K562 (cell line): ENCODE results near the gene RHBG. TPM values are rescaled to one million over a fixed set of nuclear protein-coding genes. Genes with fewer than 3 reads are reported as not detected.

Experiments
- ATAC-seq: fragments of 200-7000 bp; cut with Tn5 transposase; 3 replicates; pipeline ENCODE4 v1.9.1; 2020; ENCODE audit warnings: moderate library complexity
- BruUV-seq: library from RNA; stranded (reverse); fragments of 400-500 nt; replicated peaks from 2 replicates; lab custom pipeline; 2021; lab: Mats Ljungman, UMichigan
- CTCF ChIA-PET: fragments of 300-600 bp; formaldehyde crosslinking; extraction: SDS; loops from one replicate; lab custom pipeline; 2021; ENCODE audit warnings: low intra/inter-chr PET ratio; lab: Yijun Ruan, JAX
- POLR2A ChIA-PET: fragments of 300-600, 350-650 bp; sonication (Branson Sonifier 250); formaldehyde crosslinking; extraction: SDS; loops from one replicate; lab custom pipeline; 2021; ENCODE audit warnings: antibody characterized with exemption, inconsistent platforms; lab: Yijun Ruan, JAX
- DNase-seq, 4 experiments: peaks; one replicate each; pipeline versions ENCODE4 v3.0.0 to v3.0.0-alpha.2; 2011 to 2018; ENCODE audit warnings: low spot score in 3 of 4, mixed read lengths in 3 of 4; ENCODE audit errors: extremely low read depth in 1 of 4
- FAIRE-seq: peaks from 2 replicates; lab custom pipeline; 2011; peaks lifted over from hg19 to GRCh38; lab: Jason Lieb, UNC
- H2AFZ ChIP-seq: 2 replicates; pipeline ENCODE4 v1.6.0; 2011; ENCODE audit warnings: low read depth, low read length, control low read depth, inconsistent platforms
- H3K27ac ChIP-seq: fragments of 200-600 bp; 3 replicates; pipeline ENCODE4 v1.8.0; 2011; ENCODE audit warnings: low read depth, mild to moderate bottlenecking, control low read depth, inconsistent platforms, low read length, moderate library complexity, mixed read lengths; ENCODE audit errors: extremely low read depth
- H3K27me3 ChIP-seq, 2 experiments: fragments of 300-600 bp in 1 of 2; 2 replicates in 1 of 2; 3 replicates in 1 of 2; pipeline versions ENCODE4 v1.6.0 to v1.8.0; 2011; ENCODE audit warnings: inconsistent platforms in 2 of 2, low read length in 2 of 2, mild to moderate bottlenecking in 1 of 2, mixed read lengths in 1 of 2, moderate library complexity in 1 of 2; ENCODE audit not compliant: control insufficient read depth in 2 of 2, insufficient read depth in 2 of 2
- H3K36me3 ChIP-seq: fragments of 300-600 bp; 3 replicates; pipeline ENCODE4 v1.8.0; 2011; ENCODE audit warnings: mild to moderate bottlenecking, low read length, inconsistent platforms; ENCODE audit not compliant: control insufficient read depth, insufficient read depth
- H3K4me1 ChIP-seq, 2 experiments: fragments of 200-600 bp in 1 of 2; replicated peaks in 1 of 2; 2 replicates in 1 of 2; 3 replicates in 1 of 2; pipeline versions ENCODE4 v1.5.1 to v1.8.0; 2011; ENCODE audit warnings: inconsistent platforms in 2 of 2, low read length in 2 of 2, mild to moderate bottlenecking in 1 of 2, mixed read lengths in 1 of 2, moderate library complexity in 1 of 2; ENCODE audit not compliant: control insufficient read depth in 2 of 2, insufficient read depth in 2 of 2
- H3K4me2 ChIP-seq: 2 replicates; pipeline ENCODE4 v1.6.1; 2011; ENCODE audit warnings: low read length, control low read depth, inconsistent platforms, mixed read lengths; ENCODE audit not compliant: insufficient read depth
- H3K4me3 ChIP-seq: fragments of 200-600 bp; sonication (generic), shearing (Covaris generic); 2 replicates; pipeline ENCODE4 v1.5.1; 2016; ENCODE audit warnings: control low read depth, inconsistent platforms
- H3K79me2 ChIP-seq: fragments of 200-600 bp; 3 replicates; pipeline ENCODE4 v1.8.0; 2011; ENCODE audit warnings: low read length, inconsistent platforms; ENCODE audit not compliant: control insufficient read depth, insufficient read depth
- H3K9ac ChIP-seq, 2 experiments: 2 replicates each; pipeline versions ENCODE4 v1.6.0 to v1.6.1; 2011; ENCODE audit warnings: low read depth in 2 of 2, low read length in 2 of 2, control low read depth in 1 of 2, inconsistent platforms in 1 of 2, mild to moderate bottlenecking in 1 of 2, mixed read lengths in 1 of 2; ENCODE audit not compliant: insufficient read depth in 1 of 2
- H3K9me1 ChIP-seq: one replicate; pipeline ENCODE4 v1.6.0; 2011; ENCODE audit warnings: inconsistent platforms, mild to moderate bottlenecking, low read length, moderate library complexity; ENCODE audit not compliant: control insufficient read depth, insufficient read depth
- H3K9me3 ChIP-seq: replicated peaks from 2 replicates; pipeline ENCODE4 v1.5.1; 2011; ENCODE audit warnings: low read depth, low read length, inconsistent platforms; ENCODE audit not compliant: control insufficient read depth, insufficient read depth
- H4K20me1 ChIP-seq: replicated peaks from 2 replicates; pipeline ENCODE4 v1.6.1; 2011; ENCODE audit warnings: low read length, inconsistent platforms, mixed read lengths; ENCODE audit not compliant: control insufficient read depth, insufficient read depth
- ELF1 ChIP-seq: fragments of 200-800 bp; sonication (Bioruptor generic); IDR thresholded peaks from 2 replicates; pipeline ENCODE4 v1.6.1; 2016; ENCODE audit warnings: missing genetic modification characterization, missing compliant biosample characterization
- EWSR1 ChIP-seq: fragments of 450-650 bp; IDR thresholded peaks from 2 replicates; pipeline ENCODE4 v1.6.1; 2018; ENCODE audit warnings: borderline replicate concordance, mild to moderate bottlenecking, low read depth, moderate library complexity; ENCODE audit not compliant: partially characterized antibody
- FOXK1 ChIP-seq: sonication (generic); formaldehyde crosslinking; IDR thresholded peaks from 2 replicates; pipeline ENCODE4 v1.8.0; 2022; ENCODE audit warnings: missing genetic modification reagents, mild to moderate bottlenecking, borderline replicate concordance
- HDAC8 ChIP-seq: fragments of 450-650 bp; IDR thresholded peaks from 2 replicates; pipeline ENCODE4 v1.6.1; 2016; ENCODE audit warnings: mild to moderate bottlenecking, missing genetic modification characterization, moderate library complexity, missing compliant biosample characterization
- HMG20A ChIP-seq: fragments of 450-650 bp; formaldehyde crosslinking; conservative IDR thresholded peaks from 2 replicates; pipeline ENCODE4 v1.4.0; 2020; ENCODE audit warnings: mild to moderate bottlenecking, mixed read lengths
- KDM2B ChIP-seq: fragments of 250-450 bp; sonication (Bioruptor Pico); IDR thresholded peaks from 2 replicates; pipeline ENCODE4 v1.8.0; 2021; ENCODE audit warnings: mild to moderate bottlenecking, moderate library complexity
- SMAD3 ChIP-seq: fragments of 450-650 bp; formaldehyde crosslinking; conservative IDR thresholded peaks from 2 replicates; pipeline ENCODE4 v1.4.0; 2020; ENCODE audit warnings: mild to moderate bottlenecking
- SRF ChIP-seq, 2 experiments: fragments of 250-450, 450-650 bp in 1 of 2; sonication (Bioruptor Pico) in 1 of 2; sonication (generic) in 1 of 2; formaldehyde crosslinking; IDR thresholded peaks; 2 replicates each; pipeline versions ENCODE4 v1.5.0 to v1.5.1; 2020 to 2022; ENCODE audit warnings: mild to moderate bottlenecking in 1 of 2, missing genetic modification reagents in 1 of 2
- SRSF9 ChIP-seq: fragments of 200-400 bp; formaldehyde crosslinking; IDR thresholded peaks from 2 replicates; pipeline ENCODE4 v1.6.1; 2017; ENCODE audit warnings: low read depth, low read length, borderline replicate concordance
- STAT5B ChIP-seq: fragments of 250-450 bp; sonication (Bioruptor Pico); IDR thresholded peaks from 2 replicates; pipeline ENCODE4 v1.8.0; 2021; ENCODE audit warnings: mild to moderate bottlenecking, inconsistent platforms
- TAF1 ChIP-seq: IDR thresholded peaks from 2 replicates; pipeline ENCODE4 v1.6.1; 2011; ENCODE audit warnings: mild to moderate bottlenecking, low read length, moderate library complexity; ENCODE audit not compliant: insufficient read depth, control insufficient read depth, severe bottlenecking; ENCODE audit errors: extremely low read depth
- TEAD1 ChIP-seq, 2 experiments: fragments of 450-650 bp in 1 of 2; sonication (generic) in 1 of 2; formaldehyde crosslinking; IDR thresholded peaks; 2 replicates each; pipeline versions ENCODE4 v1.4.0 to v1.8.0; 2020 to 2022; ENCODE audit warnings: mild to moderate bottlenecking in 2 of 2, missing genetic modification reagents in 1 of 2
- TRIM24 ChIP-seq, 2 experiments: fragments of 450-650 bp; IDR thresholded peaks; 2 replicates each; pipeline ENCODE4 v1.6.1; 2016
- WGBS: fragments of 100-300 bp; shearing (Covaris generic); methylation state at CpG from one replicate; pipeline ENCODE4 v1.1.6; 2016; ENCODE audit warnings: low coverage, mixed read lengths; ENCODE audit not compliant: insufficient coverage; ENCODE audit errors: missing lambda C conversion rate; 5-methylcytosine and 5-hydroxymethylcytosine counted together
- in situ Hi-C: fragments of 300-500 bp; cut with MboI; formaldehyde crosslinking; loops from 4 replicates; pipeline ENCODE4 v1.15.0; 2018; ENCODE audit warnings: inconsistent platforms, mixed read lengths
- intact Hi-C: fragments of 100-400 bp; cut with micrococcal nuclease; formaldehyde crosslinking; loops from 2 replicates; pipeline ENCODE4 v1.14.2; 2022
- polyA plus RNA-seq, 8 experiments: library from polyadenylated mRNA; depleted of rRNA in 4 of 8; stranded (reverse) in 5 of 8; unstranded in 3 of 8; fragments of >200 nt; fragmentation: Nextera tagmentation in 2 of 8; fragmentation: Illumina TruSeq in 1 of 8; extraction: Ambion mirVana in 2 of 8; extraction: Trizol in 1 of 8; gene quantifications; 2 replicates each; pipeline versions ENCODE4 v1.2.1 to v1.2.3, GENCODE V29; 2011 to 2014; ENCODE audit warnings: inconsistent platforms in 1 of 8, missing spikeins in 1 of 8
- total RNA-seq, 7 experiments: library from RNA; depleted of rRNA in 6 of 7; stranded (reverse); fragments of >200 nt in 6 of 7; fragmentation: Illumina TruSeq in 2 of 7; extraction: Trizol in 2 of 7; gene quantifications; 2 replicates each; pipeline versions ENCODE4 v1.2.1 to v1.2.3, GENCODE V29; 2011 to 2021; ENCODE audit warnings: low replicate concordance in 1 of 7
- TF ChIP-seq, protein P1 (sequence below): fragments of 250-450 bp; sonication (Bioruptor Pico); IDR thresholded peaks from 2 replicates; pipeline ENCODE4 v1.5.0; 2021
- TF ChIP-seq, protein P2 (sequence below): fragments of 250-450 bp; sonication (Bioruptor Pico); IDR thresholded peaks from 2 replicates; pipeline ENCODE4 v1.5.0; 2021
- TF ChIP-seq, protein P3 (sequence below): fragments of 250-450 bp; sonication (Bioruptor Pico); IDR thresholded peaks from 2 replicates; pipeline ENCODE4 v1.8.0; 2022; ENCODE audit warnings: moderate library complexity, mild to moderate bottlenecking, inconsistent platforms

The RHBG gene
- total and polyA plus RNA-seq, 9 of the 15 experiments (the other 6 are each of a cell fraction or from before 2014, with no cell fraction given): not detected

- TF ChIP-seq, protein P1, sequence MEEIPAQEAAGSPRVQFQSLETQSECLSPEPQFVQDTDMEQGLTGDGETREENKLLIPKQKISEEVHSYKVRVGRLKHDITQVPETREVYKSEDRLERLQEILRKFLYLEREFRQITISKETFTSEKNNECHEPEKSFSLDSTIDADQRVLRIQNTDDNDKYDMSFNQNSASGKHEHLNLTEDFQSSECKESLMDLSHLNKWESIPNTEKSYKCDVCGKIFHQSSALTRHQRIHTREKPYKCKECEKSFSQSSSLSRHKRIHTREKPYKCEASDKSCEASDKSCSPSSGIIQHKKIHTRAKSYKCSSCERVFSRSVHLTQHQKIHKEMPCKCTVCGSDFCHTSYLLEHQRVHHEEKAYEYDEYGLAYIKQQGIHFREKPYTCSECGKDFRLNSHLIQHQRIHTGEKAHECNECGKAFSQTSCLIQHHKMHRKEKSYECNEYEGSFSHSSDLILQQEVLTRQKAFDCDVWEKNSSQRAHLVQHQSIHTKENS (CRISPR knock-in tag): no peak
- TF ChIP-seq SRSF9: no peak
- TF ChIP-seq SMAD3: no peak
Observed at GRCh38 chr1:156421062-156421938, 52.3 kb downstream of the RHBG start (continued).

- Histone ChIP-seq H3K27ac (no peak overlapping the region), H3K9me1 (no peaks in the 10 kb centered on the region), H3K9me3 (no peaks in the 10 kb centered on the region), H3K4me1 (peaks cover 39 to 41% of the 10 kb centered on the region in 2 experiments; a peak in 4 of 5 replicates), H3K27me3 (peaks cover 17 to 30% of the 10 kb centered on the region in 2 experiments; a peak in 3 of 5 replicates), H4K20me1 (0 out of 2 replicates have a peak, but pooled peaks cover 4% of the 10 kb centered on the region), H2AFZ (peak overlapping the region; percentile 53), H3K4me3 (peak overlapping the region; percentile 31; the same call in 1 of the 2 replicates), H3K79me2 (no peaks in the 10 kb centered on the region), H3K4me2 (peak overlapping the region; percentile 64), H3K36me3 (no peaks in the 10 kb centered on the region), H3K9ac (peak overlapping the region in 1 of 2 experiments; percentile 36; a peak in 2 of 4 replicates)
- POLR2A ChIA-PET: interaction anchor here (0.6 to 1.5 kb wide), 6 partner anchors 8 to 24 kb away, joined by 3 to 5 read pairs (median 3); no protein-coding TSS in a partner anchor
- CTCF ChIA-PET: interaction anchor here (0.7 kb wide), 1 partner anchor 62 kb away, joined by 3 read pairs; no protein-coding TSS in a partner anchor
- DNase-seq: no peak
- no TSS peak for BruUV-seq
- FAIRE-seq: peak; percentile 29
- intact Hi-C loops: no loop called here
- 29% methylated on average over 10 of the region's 12 CpGs for WGBS
- ATAC-seq: no peak
- in situ Hi-C loops: no loop called here
- no peak for TF ChIP-seq KDM2B (CRISPR knock-in tag)
- TF ChIP-seq, protein P2, sequence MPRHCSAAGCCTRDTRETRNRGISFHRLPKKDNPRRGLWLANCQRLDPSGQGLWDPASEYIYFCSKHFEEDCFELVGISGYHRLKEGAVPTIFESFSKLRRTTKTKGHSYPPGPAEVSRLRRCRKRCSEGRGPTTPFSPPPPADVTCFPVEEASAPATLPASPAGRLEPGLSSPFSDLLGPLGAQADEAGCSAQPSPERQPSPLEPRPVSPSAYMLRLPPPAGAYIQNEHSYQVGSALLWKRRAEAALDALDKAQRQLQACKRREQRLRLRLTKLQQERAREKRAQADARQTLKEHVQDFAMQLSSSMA (CRISPR knock-in tag): no peak
- TF ChIP-seq EWSR1: no peak
- no peak for TF ChIP-seq HDAC8 (tag)
- peak; percentile 70; the same call in 1 of the 2 replicates for TF ChIP-seq FOXK1 (CRISPR knock-in tag)
- TF ChIP-seq TRIM24 (IDR thresholded peaks at IDR 0.05): no peak
- no peak for TF ChIP-seq STAT5B (CRISPR knock-in tag)
- no peak for TF ChIP-seq ELF1 (tag)
- no peak for TF ChIP-seq SRF (CRISPR knock-in tag; IDR thresholded peaks at IDR 0.05)
- TF ChIP-seq HMG20A: no peak
- no peak for TF ChIP-seq TAF1
- TF ChIP-seq TEAD1 (CRISPR knock-in tag; IDR thresholded peaks at IDR 0.05): no peak
- TF ChIP-seq, protein P3, sequence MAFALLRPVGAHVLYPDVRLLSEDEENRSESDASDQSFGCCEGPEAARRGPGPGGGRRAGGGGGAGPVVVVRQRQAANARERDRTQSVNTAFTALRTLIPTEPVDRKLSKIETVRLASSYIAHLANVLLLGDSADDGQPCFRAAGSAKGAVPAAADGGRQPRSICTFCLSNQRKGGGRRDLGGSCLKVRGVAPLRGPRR (CRISPR knock-in tag): no peak
Observed at GRCh38 chr1:156421939-156422601, 53.1 kb downstream of the RHBG start.
